Lower leg skin (tissue), 3 donors: ENCODE measurements around the gene LIAS.

Experiments used
- POLR2A ChIP-seq, 2 donors: fragments of 450-650 bp; IDR thresholded peaks; one replicate each; pipeline ENCODE4 v1.6.1; 2016 to 2017; ENCODE audit warnings: antibody characterized with exemption in 2 of 2, mild to moderate bottlenecking in 1 of 2, moderate library complexity in 1 of 2
- TF ChIP-seq, protein P1 (sequence below), 3 donors: fragments of 450-650 bp; IDR thresholded peaks; one replicate each; pipeline ENCODE4 v1.5.1; 2016; ENCODE audit warnings: antibody characterized with exemption in 3 of 3, mild to moderate bottlenecking in 3 of 3, moderate library complexity in 2 of 3

DNA sequence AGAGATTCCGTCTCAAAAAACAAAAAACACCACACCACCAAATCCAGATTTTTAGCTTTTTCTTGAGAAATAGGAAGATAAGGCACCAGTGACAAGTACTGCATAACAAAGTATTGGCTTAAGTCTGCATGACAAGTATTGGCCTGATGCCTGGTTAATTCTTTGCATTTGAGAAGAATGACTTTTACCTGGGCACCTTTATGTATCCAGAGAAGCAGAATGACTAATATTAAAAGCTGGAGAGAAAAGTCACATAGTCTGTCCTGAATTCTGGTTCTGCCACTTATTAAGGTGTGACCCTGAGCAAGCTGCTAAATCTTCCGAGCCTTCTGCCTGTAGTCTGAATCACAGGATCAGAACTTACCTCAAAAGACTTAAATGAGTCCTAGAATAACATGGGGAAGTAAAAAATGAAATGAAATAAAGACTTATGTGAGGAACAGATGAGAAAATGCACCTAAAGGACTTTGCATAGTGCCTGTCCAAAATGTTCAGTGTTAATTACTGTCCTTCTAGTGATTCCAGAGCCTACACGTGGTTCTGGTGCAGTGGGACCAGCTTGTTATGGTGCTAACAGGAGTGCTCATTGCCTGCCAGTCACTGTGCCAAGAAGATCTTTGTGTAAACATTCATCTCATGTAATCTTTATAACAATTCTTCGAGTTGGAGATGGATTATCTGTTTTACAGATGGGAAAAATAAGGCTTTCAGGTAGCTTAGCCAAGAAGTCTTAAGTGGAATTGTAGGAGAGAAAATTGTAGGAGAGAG is 36.8 kb downstream of the LIAS start:
- TF ChIP-seq, protein P1, sequence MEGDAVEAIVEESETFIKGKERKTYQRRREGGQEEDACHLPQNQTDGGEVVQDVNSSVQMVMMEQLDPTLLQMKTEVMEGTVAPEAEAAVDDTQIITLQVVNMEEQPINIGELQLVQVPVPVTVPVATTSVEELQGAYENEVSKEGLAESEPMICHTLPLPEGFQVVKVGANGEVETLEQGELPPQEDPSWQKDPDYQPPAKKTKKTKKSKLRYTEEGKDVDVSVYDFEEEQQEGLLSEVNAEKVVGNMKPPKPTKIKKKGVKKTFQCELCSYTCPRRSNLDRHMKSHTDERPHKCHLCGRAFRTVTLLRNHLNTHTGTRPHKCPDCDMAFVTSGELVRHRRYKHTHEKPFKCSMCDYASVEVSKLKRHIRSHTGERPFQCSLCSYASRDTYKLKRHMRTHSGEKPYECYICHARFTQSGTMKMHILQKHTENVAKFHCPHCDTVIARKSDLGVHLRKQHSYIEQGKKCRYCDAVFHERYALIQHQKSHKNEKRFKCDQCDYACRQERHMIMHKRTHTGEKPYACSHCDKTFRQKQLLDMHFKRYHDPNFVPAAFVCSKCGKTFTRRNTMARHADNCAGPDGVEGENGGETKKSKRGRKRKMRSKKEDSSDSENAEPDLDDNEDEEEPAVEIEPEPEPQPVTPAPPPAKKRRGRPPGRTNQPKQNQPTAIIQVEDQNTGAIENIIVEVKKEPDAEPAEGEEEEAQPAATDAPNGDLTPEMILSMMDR (IDR thresholded peaks at IDR 0.05): no peak
- TF ChIP-seq POLR2A (IDR thresholded peaks at IDR 0.05): no peak
